Measurements from ENCODE around the gene PIP5K1B.

Gene PIP5K1B

GRCh38 chr9:68947015-68947414 is 242.0 kb downstream of the PIP5K1B start:
- H3K4me3 ChIP-seq (ENCODE audit: low read depth, low read length): no peak overlapping the region
- no peak for TF ChIP-seq CTCF (IDR thresholded peaks at IDR 0.05; ENCODE audit: insufficient read depth, low read depth, low read length, missing control alignments)
- no peak for DNase-seq (ENCODE audit: low read depth)

- TF ChIP-seq CTCF (IDR thresholded peaks at IDR 0.05; ENCODE audit: insufficient read depth, low read depth, low read length, missing control alignments): no peak
- no peak overlapping the region for H3K4me3 ChIP-seq (ENCODE audit: low read depth, low read length)
- no peak for DNase-seq (ENCODE audit: low read depth)
Measured at GRCh38 chr9:68947842-68948569, 243.0 kb downstream of the PIP5K1B start.

- TF ChIP-seq CTCF (IDR thresholded peaks at IDR 0.05; ENCODE audit: insufficient read depth, low read depth, low read length, missing control alignments): peak; percentile 17
- DNase-seq (ENCODE audit: low read depth): peak; percentile 51
- no peak overlapping the region for H3K4me3 ChIP-seq (ENCODE audit: low read depth, low read length)
Measured at GRCh38 chr9:68949271-68950000, 244.4 kb downstream of the PIP5K1B start.

GRCh38 chr9:68950188-68950587 is 245.1 kb downstream of the PIP5K1B start:
- no peak for DNase-seq (ENCODE audit: low read depth)
- TF ChIP-seq CTCF (IDR thresholded peaks at IDR 0.05; ENCODE audit: insufficient read depth, low read depth, low read length, missing control alignments): no peak
- H3K4me3 ChIP-seq (ENCODE audit: low read depth, low read length): no peak overlapping the region

GRCh38 chr9:68950689-68951088 is 245.6 kb downstream of the PIP5K1B start:
- H3K4me3 ChIP-seq (ENCODE audit: low read depth, low read length): no peak overlapping the region
- no peak for TF ChIP-seq CTCF (IDR thresholded peaks at IDR 0.05; ENCODE audit: insufficient read depth, low read depth, low read length, missing control alignments)
- no peak for DNase-seq (ENCODE audit: low read depth)

GRCh38 chr9:68951879-68952659 is 247.0 kb downstream of the PIP5K1B start:
- no peak for TF ChIP-seq CTCF (IDR thresholded peaks at IDR 0.05; ENCODE audit: insufficient read depth, low read depth, low read length, missing control alignments)
- peak; percentile 62 for DNase-seq (ENCODE audit: low read depth)
- no peak overlapping the region for H3K4me3 ChIP-seq (ENCODE audit: low read depth, low read length)

Measured in GM12865 (cell line).